ENCODE results near the gene LRP2.
"Not testable (repeated sequence)": the region's sequence is repeated elsewhere in the genome, so short reads cannot be mapped to it uniquely, and the experiment has no call there.

LRP2 gene

DNA sequence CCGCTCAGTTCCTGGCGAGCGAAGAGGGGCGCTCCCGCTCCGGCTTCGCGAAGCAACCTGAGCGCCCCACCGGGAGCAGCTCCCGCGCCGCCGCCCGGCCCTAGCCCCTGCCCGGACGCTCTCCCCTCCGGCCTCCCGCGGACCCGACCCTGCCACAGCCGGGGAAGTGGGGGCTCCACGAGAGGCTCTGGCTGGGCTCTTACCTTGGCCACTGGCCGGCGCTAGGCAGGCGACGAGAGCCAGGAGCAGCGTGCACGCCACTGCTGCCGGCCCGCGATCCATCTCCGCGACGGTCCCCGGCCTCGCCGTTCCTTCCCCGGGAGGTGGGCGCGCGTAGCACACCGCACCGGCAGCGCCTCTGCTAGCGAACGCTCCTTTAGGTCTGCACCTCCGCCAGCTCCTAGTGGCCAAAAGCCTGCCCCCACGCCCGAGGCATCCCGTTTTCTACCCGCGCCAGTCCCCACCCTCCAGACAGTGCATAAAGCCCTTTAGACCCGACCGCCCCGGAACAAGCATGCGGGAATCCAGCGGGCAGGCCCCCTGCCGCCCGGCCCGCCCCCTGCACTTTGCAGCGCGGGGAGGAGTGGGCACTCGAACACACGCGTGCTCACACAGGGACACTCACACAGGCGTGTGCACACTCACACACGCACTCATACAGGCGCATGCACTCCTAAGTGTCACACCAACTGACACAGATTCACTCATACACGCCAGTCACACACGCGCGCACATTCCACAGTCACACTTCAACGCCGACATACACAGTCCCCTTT lies at the start of gene LRP2:
Gene LRP2, minus strand, starts transcription at position 417 of the 776 bp plus-strand sequence. Its CDS starts 135 bp downstream, at position 282.
- in situ Hi-C loops (cut with MboI; ENCODE audit: low pct_unique_long_range_greater_than_20kb, low sequenced_read_pairs): no loop called here
- DNase-seq: peak; percentile 12

DNA sequence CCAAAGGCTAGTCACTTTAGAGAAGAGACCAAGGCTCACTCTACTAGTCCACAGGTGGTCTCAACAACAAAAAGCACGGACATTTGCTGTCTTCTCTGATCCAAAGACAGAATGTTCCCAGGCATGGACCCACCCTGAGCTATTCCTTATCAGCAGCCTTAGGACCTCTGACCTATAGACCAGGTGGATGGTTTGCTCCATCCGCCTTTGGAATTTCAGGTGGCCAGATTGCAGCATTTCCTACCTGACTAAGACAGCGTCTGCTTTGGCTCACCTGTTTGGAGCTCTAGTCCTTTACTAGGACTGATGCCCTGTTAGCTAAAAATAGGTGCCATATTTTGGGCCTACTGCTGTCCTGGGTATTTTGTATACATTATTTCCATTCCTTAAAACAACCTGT lies 44.6 kb upstream of the LRP2 start:
- DNase-seq: no peak
- in situ Hi-C loops (cut with MboI; ENCODE audit: low pct_unique_long_range_greater_than_20kb, low sequenced_read_pairs): no loop called here

- in situ Hi-C loops (cut with MboI; ENCODE audit: low pct_unique_long_range_greater_than_20kb, low sequenced_read_pairs); DNase-seq: not testable (repeated sequence)
Observed at GRCh38 chr2:169399491-169399890, 37.2 kb upstream of the LRP2 start.

DNA sequence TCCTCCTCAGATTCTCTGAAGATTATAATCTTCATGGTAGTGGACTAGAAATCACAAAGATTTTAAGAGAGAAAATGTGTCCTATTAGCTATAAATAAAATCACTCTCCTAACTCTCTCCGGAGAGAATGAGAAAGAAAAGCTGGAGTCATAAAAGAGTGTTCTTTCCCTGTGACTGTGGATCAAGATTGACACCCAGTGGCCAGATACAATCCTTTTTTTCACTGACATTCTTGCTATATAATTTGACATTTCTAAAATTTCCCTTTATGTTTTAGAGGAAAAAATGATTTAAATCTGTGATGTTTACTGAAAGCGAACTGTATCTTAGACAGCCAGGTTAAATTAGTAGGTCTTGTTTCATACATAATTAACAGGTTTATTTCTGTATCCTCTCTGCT lies 35.4 kb upstream of the LRP2 start:
- in situ Hi-C loops (cut with MboI; ENCODE audit: low pct_unique_long_range_greater_than_20kb, low sequenced_read_pairs): no loop called here

DNA sequence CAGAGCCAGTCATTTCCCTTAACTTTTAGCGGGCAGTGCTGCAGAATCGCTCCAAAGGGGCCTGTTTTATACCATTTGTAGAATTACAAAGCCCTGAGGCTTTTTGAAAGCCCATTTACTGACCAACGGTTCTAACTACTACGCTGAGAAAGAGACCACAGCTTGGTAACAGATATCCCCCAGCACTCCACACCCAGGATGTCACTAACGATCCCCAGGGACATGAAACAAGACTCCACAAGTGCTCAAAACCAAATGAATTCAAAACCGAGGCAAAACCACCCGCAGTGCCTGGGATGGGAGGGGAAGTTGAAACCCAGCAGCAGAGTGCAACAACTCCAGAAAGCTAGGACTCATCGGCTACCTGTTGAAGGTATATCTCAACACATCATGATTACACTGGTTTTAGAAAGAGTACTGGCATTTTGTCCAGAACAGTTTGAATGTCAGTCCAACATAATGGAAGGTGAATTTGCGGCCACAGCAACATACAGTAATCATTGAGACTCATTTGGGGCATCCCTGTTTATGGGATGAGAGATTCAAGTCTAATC lies 33.6 kb upstream of the LRP2 start:
- no peak for DNase-seq
- in situ Hi-C loops (cut with MboI; ENCODE audit: low pct_unique_long_range_greater_than_20kb, low sequenced_read_pairs): no loop called here

More for the DNA sequence above, 35.4 kb upstream of the LRP2 start:
- DNase-seq: peak; percentile 4

GRCh38 chr2:169393068-169393590 lies 30.8 kb upstream of the LRP2 start:
- in situ Hi-C loops (cut with MboI; ENCODE audit: low pct_unique_long_range_greater_than_20kb, low sequenced_read_pairs): no loop called here

DNA sequence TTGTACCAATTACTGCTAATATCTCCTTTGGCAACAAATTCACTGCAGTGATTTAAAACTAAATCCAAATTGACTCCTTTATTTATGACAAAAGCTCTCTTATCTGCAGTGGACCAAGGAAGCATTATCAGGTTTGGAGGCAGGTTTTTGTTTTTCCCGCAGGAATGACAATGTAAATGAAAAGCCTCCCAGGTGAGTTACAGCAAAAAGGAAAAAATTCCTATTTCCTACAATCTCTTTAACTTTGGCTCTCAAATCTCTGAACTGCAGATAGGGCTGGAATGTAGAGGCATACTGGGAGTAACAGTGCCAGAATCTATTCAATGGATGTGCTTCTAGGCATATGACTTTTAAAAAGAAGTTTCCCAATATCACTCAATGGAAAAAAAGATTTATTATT lies 28.9 kb upstream of the LRP2 start:
- DNase-seq: no peak
- in situ Hi-C loops (cut with MboI; ENCODE audit: low pct_unique_long_range_greater_than_20kb, low sequenced_read_pairs): no loop called here

More at GRCh38 chr2:169393068-169393590, 30.8 kb upstream of the LRP2 start:
- no peak for DNase-seq

- no peak for DNase-seq
- in situ Hi-C loops (cut with MboI; ENCODE audit: low pct_unique_long_range_greater_than_20kb, low sequenced_read_pairs): no loop called here
Observed at GRCh38 chr2:169388161-169388560, 25.8 kb upstream of the LRP2 start.

DNA sequence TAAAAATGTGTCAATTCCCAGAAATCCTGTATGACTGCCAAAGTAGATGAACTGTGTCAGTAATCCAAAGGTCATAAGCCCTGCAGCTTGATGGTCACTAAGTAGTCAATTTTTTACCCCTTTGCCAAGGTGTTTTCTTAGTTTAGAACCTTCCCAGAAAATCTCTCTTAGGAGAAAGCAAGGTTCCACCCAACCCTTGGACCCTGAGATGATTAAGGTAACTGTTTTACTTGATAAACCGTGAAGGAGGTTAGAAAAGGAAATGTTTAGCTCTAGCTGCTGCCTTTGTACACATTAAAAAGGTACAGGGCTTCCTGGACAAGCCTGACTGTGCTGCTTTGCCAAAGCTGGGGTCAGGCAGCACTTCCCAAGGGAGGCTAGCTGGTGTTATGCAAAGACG lies 24.4 kb upstream of the LRP2 start:
- in situ Hi-C loops (cut with MboI; ENCODE audit: low pct_unique_long_range_greater_than_20kb, low sequenced_read_pairs): no loop called here
- DNase-seq: no peak

DNA sequence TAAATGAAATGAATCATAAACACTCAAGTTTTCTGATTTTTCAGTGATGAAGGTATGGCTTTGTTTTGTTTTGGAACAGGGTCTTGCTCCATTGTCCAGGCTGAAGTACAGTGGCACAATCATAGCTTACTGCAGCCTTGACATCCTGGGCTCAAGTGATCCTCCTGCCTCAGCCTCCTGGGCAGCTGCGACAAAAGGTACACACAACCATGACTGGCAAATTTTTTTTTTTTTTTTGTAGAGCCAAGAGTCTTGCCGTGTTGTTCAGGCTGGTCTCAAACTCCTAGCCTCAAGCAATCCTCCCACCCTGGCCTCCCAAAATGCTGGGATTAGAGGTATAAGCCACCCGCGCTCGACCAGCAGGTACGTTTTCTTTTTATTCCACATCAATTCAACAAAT lies 22.5 kb upstream of the LRP2 start:
- no peak for DNase-seq
- in situ Hi-C loops (cut with MboI; ENCODE audit: low pct_unique_long_range_greater_than_20kb, low sequenced_read_pairs): no loop called here

DNA sequence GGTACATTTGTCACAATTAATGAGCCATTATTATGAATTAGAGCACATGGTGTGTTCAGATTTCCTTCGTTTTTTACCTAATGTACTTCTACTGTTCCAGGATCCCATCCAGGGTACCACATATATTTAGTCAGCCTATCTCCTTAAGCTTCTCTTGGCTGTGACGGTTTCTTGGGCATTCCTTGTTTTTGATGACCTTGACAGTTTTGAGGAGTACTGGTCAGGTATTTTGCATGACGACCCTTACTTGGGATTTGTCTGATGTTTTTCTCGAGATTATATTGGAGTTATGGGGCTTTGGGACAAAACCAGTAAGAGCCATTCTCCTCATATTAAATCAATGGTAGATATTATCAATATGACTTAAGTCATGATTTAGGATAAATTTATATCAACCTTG lies 10.2 kb upstream of the LRP2 start:
- in situ Hi-C loops (cut with MboI; ENCODE audit: low pct_unique_long_range_greater_than_20kb, low sequenced_read_pairs): no loop called here
- DNase-seq: no peak

DNA sequence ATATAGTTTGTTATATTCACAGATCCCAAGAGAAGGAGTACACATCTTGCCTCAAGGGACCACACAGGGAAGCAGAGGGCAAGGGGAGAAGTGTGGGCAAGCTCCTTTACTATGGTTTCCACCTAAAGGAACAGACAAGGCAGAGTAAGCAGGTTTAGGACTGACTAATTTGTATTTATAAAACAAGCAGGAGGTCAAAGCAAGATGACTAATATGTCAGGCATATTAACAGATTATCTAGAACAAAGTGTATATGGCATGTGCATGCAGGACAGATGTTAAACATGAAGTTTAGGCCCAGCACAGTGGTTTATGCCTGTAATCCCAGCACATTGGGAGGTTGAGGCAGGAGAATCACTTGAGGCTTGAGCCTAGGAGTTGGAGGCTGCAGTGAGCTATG lies 3.7 kb upstream of the LRP2 start:
- in situ Hi-C loops (cut with MboI; ENCODE audit: low pct_unique_long_range_greater_than_20kb, low sequenced_read_pairs): no loop called here
- no peak for DNase-seq

- in situ Hi-C loops (cut with MboI; ENCODE audit: low pct_unique_long_range_greater_than_20kb, low sequenced_read_pairs): no loop called here
- peak; percentile 14 for DNase-seq
Observed at GRCh38 chr2:169365029-169365480, 2.7 kb upstream of the LRP2 start.

- peak; percentile 21 for DNase-seq
- in situ Hi-C loops (cut with MboI; ENCODE audit: low pct_unique_long_range_greater_than_20kb, low sequenced_read_pairs): no loop called here
Observed at GRCh38 chr2:169363560-169364150, 1.3 kb upstream of the LRP2 start.

- in situ Hi-C loops (cut with MboI; ENCODE audit: low pct_unique_long_range_greater_than_20kb, low sequenced_read_pairs): no loop called here
- no peak for DNase-seq
Observed at GRCh38 chr2:169362894-169363559, 693 bp upstream of the LRP2 start.

DNA sequence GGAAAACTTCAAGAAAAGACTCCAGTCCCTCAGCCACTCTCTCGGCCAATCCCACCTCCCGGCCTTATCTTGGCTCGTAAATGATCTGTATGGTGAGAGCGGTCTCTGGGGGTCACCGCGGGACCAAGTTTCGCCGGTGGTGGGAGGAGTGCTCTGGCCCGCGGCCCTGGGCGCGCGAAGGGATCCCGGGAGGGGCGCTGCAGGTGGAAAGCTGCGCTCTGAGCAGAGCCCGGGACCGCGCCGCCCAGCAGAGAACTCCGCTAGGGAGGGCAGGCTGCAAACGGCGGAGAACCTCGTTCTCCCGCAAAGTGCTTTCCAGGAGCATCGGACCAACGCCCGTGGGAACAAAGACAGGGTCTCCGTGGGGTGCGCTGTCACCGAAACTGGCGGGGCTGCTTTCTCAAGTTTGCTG lies 622 bp downstream of the LRP2 start:
- peak; percentile 23 for DNase-seq
- in situ Hi-C loops (cut with MboI; ENCODE audit: low pct_unique_long_range_greater_than_20kb, low sequenced_read_pairs): no loop called here

GRCh38 chr2:169360984-169361705 lies 1.2 kb downstream of the LRP2 start:
- in situ Hi-C loops (cut with MboI; ENCODE audit: low pct_unique_long_range_greater_than_20kb, low sequenced_read_pairs): no loop called here
- no peak for DNase-seq

- in situ Hi-C loops (cut with MboI; ENCODE audit: low pct_unique_long_range_greater_than_20kb, low sequenced_read_pairs): no loop called here
- DNase-seq: no peak
Observed at GRCh38 chr2:169358016-169358415, 4.3 kb downstream of the LRP2 start.

DNA sequence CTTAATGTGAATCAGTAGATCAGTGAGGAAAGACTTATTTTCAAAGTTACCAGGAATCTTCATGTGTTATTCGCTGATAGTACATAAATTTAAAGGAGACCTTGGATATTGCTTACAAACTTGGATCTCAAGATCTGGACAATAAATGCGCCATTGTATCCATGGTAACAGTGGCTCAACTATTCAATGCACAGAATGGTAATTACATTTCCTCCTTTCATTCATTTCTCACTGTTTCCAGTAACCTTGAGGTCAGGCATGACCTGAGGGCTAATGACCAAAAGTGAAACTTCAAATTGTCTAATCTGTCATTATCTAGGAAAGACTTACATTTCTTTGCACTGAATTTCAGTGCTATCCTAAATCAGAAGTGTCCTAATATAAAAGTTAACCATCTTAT lies 8.1 kb downstream of the LRP2 start:
- no peak for DNase-seq
- in situ Hi-C loops (cut with MboI; ENCODE audit: low pct_unique_long_range_greater_than_20kb, low sequenced_read_pairs): no loop called here

Measured in KBM-7 (cell line).